Left ventricle myocardium inferior (tissue), 1 donor: Measurements from ENCODE around the gene MYOF. TPM values are rescaled to one million over a fixed set of nuclear protein-coding genes. Genes with fewer than 3 reads are reported as not detected.

Source experiments
- DNase-seq: peaks from one replicate; pipeline ENCODE4 v3.0.0-alpha.2; 2020
- H3K27ac ChIP-seq: fragments of 200-600 bp; replicated peaks from 2 replicates; pipeline ENCODE4 v1.8.0; 2021
- H3K27me3 ChIP-seq: fragments of 200-600 bp; 2 replicates; pipeline ENCODE4 v1.8.0; 2021; ENCODE audit warnings: low read depth
- H3K36me3 ChIP-seq: fragments of 200-600 bp; 2 replicates; pipeline ENCODE4 v1.8.0; 2021
- H3K4me1 ChIP-seq: fragments of 200-600 bp; 2 replicates; pipeline ENCODE4 v1.8.0; 2021
- H3K4me3 ChIP-seq: fragments of 200-600 bp; 2 replicates; pipeline ENCODE4 v1.8.0; 2021; ENCODE audit warnings: mild to moderate bottlenecking, moderate library complexity
- H3K9me3 ChIP-seq: fragments of 200-600 bp; replicated peaks from 2 replicates; pipeline ENCODE4 v1.8.0; 2021
- intact Hi-C: fragments of 100-400 bp; cut with micrococcal nuclease; formaldehyde crosslinking; loops from one replicate; pipeline ENCODE4 v1.11.0; 2022
- total RNA-seq: library from RNA; stranded (reverse); fragmentation: NEBNext Ultra II Directional; extraction: Animal tissue kit (Norgen Biotek cat#: 25700); gene quantifications from one replicate; pipeline ENCODE4 v1.2.1, GENCODE V29; 2021
- TF ChIP-seq, protein P1 (sequence below): fragments of 200-600 bp; IDR thresholded peaks from 2 replicates; pipeline ENCODE4 v1.8.0; 2021; ENCODE audit warnings: antibody characterized with exemption, mild to moderate bottlenecking, borderline replicate concordance
- donor health status: DM: no; HTN: yes; CAD: no; lungs with severe emphysema.

The MYOF gene
- total RNA-seq, 1 donor from 2014 or later: 43.6 TPM

DNA sequence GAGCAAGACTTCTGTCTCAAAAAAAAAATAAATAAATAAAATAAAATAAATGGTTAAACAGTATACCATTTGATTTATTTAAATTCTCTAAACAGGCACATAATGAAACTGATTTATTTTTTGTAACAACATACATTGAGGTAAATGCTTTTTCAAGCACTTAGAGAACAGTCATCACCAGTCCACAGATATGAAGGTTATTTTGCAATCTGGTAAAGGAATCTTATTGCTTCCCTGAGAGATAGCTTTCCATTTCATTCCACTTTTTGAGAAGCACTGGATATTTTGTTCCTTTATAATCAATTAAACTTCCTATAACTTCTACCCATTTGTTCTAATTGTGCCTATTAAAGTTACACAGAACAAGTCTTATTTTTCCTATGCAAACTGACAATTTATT lies 19.5 kb upstream of the MYOF start:
- intact Hi-C loops: no loop called here
- TF ChIP-seq, protein P1, sequence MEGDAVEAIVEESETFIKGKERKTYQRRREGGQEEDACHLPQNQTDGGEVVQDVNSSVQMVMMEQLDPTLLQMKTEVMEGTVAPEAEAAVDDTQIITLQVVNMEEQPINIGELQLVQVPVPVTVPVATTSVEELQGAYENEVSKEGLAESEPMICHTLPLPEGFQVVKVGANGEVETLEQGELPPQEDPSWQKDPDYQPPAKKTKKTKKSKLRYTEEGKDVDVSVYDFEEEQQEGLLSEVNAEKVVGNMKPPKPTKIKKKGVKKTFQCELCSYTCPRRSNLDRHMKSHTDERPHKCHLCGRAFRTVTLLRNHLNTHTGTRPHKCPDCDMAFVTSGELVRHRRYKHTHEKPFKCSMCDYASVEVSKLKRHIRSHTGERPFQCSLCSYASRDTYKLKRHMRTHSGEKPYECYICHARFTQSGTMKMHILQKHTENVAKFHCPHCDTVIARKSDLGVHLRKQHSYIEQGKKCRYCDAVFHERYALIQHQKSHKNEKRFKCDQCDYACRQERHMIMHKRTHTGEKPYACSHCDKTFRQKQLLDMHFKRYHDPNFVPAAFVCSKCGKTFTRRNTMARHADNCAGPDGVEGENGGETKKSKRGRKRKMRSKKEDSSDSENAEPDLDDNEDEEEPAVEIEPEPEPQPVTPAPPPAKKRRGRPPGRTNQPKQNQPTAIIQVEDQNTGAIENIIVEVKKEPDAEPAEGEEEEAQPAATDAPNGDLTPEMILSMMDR: no peak
- Histone ChIP-seq H3K4me3 (no peak overlapping the region), H3K9me3 (no peaks in the 10 kb centered on the region), H3K4me1 (peaks cover 3% of the 10 kb centered on the region), H3K36me3 (no peaks in the 10 kb centered on the region), H3K27me3 (no peaks in the 10 kb centered on the region), H3K27ac (no peak overlapping the region)
- DNase-seq: no peak

GRCh38 chr10:93498166-93498565 lies 16.0 kb upstream of the MYOF start:
- Histone ChIP-seq H3K27me3 (no peaks in the 10 kb centered on the region), H3K9me3 (no peaks in the 10 kb centered on the region), H3K36me3 (no peaks in the 10 kb centered on the region), H3K27ac (no peak overlapping the region), H3K4me1 (peaks cover 11% of the 10 kb centered on the region), H3K4me3 (no peak overlapping the region)
- no peak for DNase-seq
- intact Hi-C loops: no loop called here
- TF ChIP-seq, protein P1: no peak

- no peaks in the 10 kb centered on the region for H3K9me3 ChIP-seq
- peaks cover 11% of the 10 kb centered on the region for H3K4me1 ChIP-seq
- H3K27me3 ChIP-seq: no peaks in the 10 kb centered on the region
- peak; percentile 95 for DNase-seq
- intact Hi-C loops: no loop called here
- TF ChIP-seq, protein P1: peak; percentile 11
- no peaks in the 10 kb centered on the region for H3K36me3 ChIP-seq
- H3K4me3 ChIP-seq: peak within 1 kb of the TSS; percentile 82
- peak within 1 kb of the TSS; percentile 68 for H3K27ac ChIP-seq
Measured at GRCh38 chr10:93496322-93497041, 14.3 kb upstream of the MYOF start, which contains the start of gene CEP55. Gene CEP55, plus strand, starts transcription at chr10:93496612. Its CDS starts 3,440 bp downstream, at chr10:93500052.

GRCh38 chr10:93495654-93496321 lies 13.7 kb upstream of the MYOF start:
- intact Hi-C loops: no loop called here
- peaks cover 11% of the 10 kb centered on the region for H3K4me1 ChIP-seq
- no peaks in the 10 kb centered on the region for H3K36me3 ChIP-seq
- H3K4me3 ChIP-seq: peak overlapping the region; percentile 82
- DNase-seq: no peak
- TF ChIP-seq, protein P1: no peak
- no peaks in the 10 kb centered on the region for H3K9me3 ChIP-seq
- no peaks in the 10 kb centered on the region for H3K27me3 ChIP-seq
- peak overlapping the region; percentile 68 for H3K27ac ChIP-seq

GRCh38 chr10:93494494-93494893 lies 12.4 kb upstream of the MYOF start:
- Histone ChIP-seq H3K4me3 (no peak overlapping the region), H3K36me3 (no peaks in the 10 kb centered on the region), H3K9me3 (no peaks in the 10 kb centered on the region), H3K27me3 (no peaks in the 10 kb centered on the region), H3K4me1 (peaks cover 11% of the 10 kb centered on the region), H3K27ac (no peak overlapping the region)
- intact Hi-C loops: no loop called here
- TF ChIP-seq, protein P1: no peak
- DNase-seq: no peak
